ENCODE data around the gene KBTBD7. TPM values are rescaled to one million over a fixed set of nuclear protein-coding genes. Genes with fewer than 3 reads are reported as not detected.

The KBTBD7 gene
- total RNA-seq, 1 donor, result 7.8 TPM

- no peak for DNase-seq (ENCODE audit: low read depth)
- H3K4me3 ChIP-seq (ENCODE audit: low read depth, low read length), result no peak overlapping the region
- TF ChIP-seq CTCF (IDR thresholded peaks at IDR 0.05; ENCODE audit: insufficient read depth, low read length), result no peak
These were observed 37.2 kb downstream of the KBTBD7 start for GRCh38 chr13:41157048-41157717.

- H3K4me3 ChIP-seq (ENCODE audit: low read depth, low read length), result no peak overlapping the region
- TF ChIP-seq CTCF (IDR thresholded peaks at IDR 0.05; ENCODE audit: insufficient read depth, low read length), result no peak
- DNase-seq (ENCODE audit: low read depth), result no peak
These were observed 37.7 kb downstream of the KBTBD7 start for GRCh38 chr13:41156620-41157019.

- TF ChIP-seq CTCF (IDR thresholded peaks at IDR 0.05; ENCODE audit: insufficient read depth, low read length), result no peak
- no peak for DNase-seq (ENCODE audit: low read depth)
These were observed 40.3 kb downstream of the KBTBD7 start for GRCh38 chr13:41154042-41154441.

GRCh38 chr13:41152005-41152404 lies 42.4 kb downstream of the KBTBD7 start:
- TF ChIP-seq CTCF (IDR thresholded peaks at IDR 0.05; ENCODE audit: insufficient read depth, low read length), result no peak
- H3K4me3 ChIP-seq (ENCODE audit: low read depth, low read length), result no peak overlapping the region
- DNase-seq (ENCODE audit: low read depth), result no peak

More at GRCh38 chr13:41154042-41154441, 40.3 kb downstream of the KBTBD7 start:
- no peak overlapping the region for H3K4me3 ChIP-seq (ENCODE audit: low read depth, low read length)

GRCh38 chr13:41150058-41150457 lies 44.3 kb downstream of the KBTBD7 start:
- DNase-seq (ENCODE audit: low read depth), result no peak
- H3K4me3 ChIP-seq (ENCODE audit: low read depth, low read length), result no peak overlapping the region
- no peak for TF ChIP-seq CTCF (IDR thresholded peaks at IDR 0.05; ENCODE audit: insufficient read depth, low read length)

GRCh38 chr13:41148419-41149283 lies 45.7 kb downstream of the KBTBD7 start:
- no peak overlapping the region for H3K4me3 ChIP-seq (ENCODE audit: low read depth, low read length)
- TF ChIP-seq CTCF (IDR thresholded peaks at IDR 0.05; ENCODE audit: insufficient read depth, low read length), result no peak
- DNase-seq (ENCODE audit: low read depth), result no peak

All from fibroblast of the aortic adventitia (primary cell).